HG03558 (cell line): Measurements from ENCODE around the gene LRP1B.
A peak's percentile ranks its signal among the peaks of the same experiment; 100 is the strongest.

Experiments used
- ATAC-seq: cut with Tn5 transposase; IDR thresholded peaks from one replicate; pipeline ENCODE4 v1.9.1; 2021; ENCODE audit warnings: moderate number of reproducible peaks; ENCODE audit not compliant: unreplicated experiment; ENCODE audit errors: extremely low read depth

The LRP1B gene

DNA sequence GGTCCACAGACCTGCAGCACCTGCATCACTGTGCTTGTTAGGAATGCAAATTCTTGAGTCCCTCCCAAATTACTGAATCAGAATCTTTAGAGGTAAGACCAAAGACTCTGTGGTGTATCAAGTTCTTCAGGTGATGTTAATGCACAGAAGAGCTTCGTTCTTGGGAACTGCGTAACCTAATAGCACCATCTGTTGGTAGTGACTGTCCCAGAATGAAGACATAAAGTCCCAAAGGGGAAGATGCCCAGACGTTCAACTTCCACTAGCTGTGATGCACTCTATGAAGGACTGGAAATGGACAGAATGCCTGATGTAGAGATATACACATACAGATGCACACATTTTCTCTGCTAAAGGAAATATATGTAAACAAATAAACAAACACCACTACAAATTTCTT, 576.0 kb downstream of the LRP1B start:
- ATAC-seq: no peak

DNA sequence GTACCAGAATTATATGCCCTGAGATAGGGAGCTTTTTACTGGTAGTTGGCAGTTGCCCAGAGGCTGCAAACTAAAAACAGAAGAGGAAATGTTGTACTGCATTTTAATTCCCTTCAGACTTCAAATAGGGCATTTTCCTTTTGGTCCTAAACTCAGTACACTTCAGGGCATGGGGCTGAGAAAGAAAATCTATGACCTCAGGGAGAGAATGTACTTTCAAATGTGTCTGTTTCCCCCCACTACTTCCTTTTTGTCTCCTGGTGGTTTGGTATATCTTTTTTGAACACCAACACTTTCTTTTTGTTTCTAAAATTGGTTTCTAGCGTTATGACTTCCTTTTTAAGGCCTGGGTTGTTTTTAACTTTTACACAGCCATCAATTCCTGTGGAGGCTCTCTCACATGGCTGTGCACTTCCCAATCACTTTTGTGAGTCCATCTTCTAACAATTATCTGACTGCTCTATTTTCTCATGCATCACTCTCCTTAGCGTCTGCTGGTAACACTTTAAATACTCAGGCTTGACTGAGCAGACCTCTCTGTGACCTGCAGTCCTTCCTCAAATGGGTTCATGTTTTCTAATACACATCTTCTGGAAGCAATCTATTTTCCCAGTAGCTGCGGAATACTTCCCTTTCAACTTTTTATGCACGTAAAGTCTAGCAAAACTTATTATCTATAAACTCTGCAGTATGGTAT, 596.0 kb downstream of the LRP1B start:
- peak; percentile 40 for ATAC-seq

DNA sequence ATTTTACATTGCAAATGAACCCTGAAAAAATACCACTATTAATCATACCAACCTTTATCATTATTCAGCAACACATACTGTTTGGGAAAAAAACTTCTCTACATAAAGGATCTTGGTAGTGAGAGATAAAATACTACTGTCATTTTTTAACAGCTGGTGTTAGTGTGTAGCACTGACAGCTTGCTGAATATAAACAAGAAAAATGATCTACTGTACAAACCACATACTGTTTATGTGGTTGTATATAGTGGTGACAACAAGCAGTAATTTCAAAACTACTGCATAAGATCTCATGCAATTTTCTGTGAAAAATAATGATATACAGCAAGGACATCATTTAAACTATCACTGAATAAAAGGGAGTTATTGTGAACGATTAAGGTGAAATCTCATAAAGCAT, 601.2 kb downstream of the LRP1B start:
- no peak for ATAC-seq

DNA sequence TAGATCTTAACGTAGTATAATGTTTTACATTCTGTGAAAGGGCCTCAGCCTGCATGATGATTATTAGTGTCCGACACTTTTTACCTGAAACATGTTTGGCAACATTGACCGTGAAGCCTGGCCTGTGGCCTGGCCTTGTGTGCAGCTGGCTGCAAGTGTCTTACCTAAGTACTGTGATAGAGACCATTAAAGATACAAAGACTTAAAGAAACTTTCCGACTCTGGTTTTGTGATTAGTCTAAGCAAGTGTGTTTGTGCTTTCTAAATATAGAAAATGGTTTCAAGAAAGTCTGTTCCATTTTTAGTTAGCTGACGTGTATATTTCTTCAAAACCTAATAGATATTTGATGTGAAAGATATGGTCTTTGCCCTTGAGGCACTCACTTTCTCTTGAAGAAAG, 601.8 kb downstream of the LRP1B start:
- peak; percentile 61 for ATAC-seq

DNA sequence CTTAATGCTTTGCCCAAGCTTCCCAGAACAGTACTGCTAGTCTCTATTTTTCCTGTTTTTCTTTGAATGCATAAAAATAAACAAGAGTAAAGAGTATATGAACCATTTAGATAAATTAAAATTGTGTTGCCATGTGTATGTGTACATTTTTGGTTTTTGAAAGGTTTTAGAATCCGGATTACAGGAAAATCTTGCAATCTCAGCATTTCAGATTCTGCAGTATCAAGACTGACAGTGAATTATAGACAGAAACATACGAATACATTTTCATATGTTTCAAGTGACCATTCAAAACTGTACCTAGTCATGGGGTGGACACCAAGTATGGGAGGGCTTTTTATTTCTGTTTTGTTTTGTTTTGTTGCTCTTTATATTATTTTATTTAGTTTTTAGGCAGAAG, 604.1 kb downstream of the LRP1B start:
- no peak for ATAC-seq

DNA sequence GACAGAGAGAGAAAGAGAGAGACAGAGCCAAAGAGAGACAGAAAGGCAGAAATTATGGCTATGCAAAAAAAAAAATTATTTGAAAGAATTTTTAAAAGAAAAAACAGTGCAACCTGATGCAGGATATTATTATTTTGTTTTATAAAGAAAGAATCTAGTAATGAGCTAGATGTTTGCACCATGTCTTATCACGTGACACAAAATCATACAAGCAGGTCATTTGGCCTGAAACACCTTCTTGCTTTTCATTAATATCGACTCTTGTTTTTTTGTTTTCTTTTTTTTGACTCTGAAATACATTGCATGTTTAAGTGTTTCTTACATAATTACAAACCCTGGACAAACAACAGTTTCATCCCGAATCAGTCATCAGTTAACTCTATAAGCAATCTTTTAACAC, 606.0 kb downstream of the LRP1B start:
- no peak for ATAC-seq

DNA sequence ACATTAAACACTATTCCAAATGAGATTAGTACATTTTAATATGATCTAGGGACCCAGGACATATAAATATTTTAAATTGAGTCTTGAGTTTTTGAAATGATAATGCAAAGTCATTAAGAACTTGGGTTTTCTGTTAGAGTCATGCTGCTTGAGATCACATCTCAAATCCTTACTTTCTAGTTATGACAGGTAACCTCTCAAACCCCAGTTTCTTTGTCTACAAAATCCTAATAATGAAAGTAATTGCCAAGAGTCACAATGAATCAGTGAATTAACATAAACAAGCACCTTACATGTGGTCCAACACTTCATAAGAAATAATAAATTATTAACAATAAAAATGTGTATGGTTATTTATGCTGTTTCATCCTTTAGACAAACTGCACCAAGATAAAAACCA, 607.6 kb downstream of the LRP1B start:
- ATAC-seq: no peak

DNA sequence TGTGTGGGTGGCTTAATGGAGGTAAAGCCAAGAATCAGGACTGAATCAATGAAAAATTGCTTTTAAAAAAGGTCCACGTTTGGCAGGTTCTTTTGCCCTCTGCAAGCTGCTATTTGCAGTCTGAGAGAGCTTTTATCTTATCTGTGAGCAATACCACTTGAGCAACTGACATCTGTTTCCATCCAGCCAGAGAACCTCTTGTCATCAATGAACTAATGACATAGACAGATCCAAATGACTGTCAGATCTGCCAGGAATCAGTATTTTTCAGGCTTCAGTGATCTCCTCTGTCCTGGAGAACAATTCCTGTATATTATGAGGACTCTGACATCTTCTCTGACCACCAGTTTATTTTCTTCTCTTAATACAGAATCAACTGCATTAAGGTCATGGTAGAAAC, 608.1 kb downstream of the LRP1B start:
- ATAC-seq: no peak

DNA sequence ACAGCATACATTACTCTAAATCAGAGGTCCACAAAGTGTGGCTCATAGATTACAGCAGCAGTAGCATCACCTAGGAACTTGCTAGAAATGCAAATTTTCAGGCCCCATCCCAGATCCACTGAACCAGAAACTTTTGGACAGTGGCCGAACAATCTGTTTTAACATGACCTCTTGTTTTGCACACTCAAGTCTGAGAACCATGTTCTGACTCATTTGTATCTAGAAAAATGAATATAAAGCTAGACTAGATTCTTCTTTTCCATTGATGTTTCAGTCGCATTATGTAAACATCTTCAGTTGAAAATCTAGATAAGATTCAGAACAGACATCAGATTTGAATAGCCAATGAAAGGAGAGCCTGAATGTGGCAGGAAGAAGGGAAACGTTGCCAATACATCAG, 608.8 kb downstream of the LRP1B start:
- peak; percentile 35 for ATAC-seq

DNA sequence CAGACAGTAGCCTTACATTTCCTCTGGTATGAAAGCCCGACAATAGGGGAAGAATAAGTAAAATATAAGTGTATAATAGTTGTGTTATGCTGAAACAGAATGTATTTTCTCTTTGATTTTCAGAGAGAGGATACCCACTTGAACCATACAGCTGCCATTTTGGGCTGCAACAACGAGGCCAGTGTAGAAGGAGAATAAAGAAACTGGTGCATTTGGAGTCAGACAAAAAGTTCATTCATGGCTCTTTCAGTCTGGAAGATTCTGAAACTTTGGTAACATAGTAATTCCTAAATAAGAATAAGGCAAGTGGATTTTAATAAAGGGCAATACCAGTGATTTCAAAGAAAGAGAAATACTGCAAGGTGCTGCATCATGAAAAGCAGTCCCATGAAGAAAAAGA, 610.9 kb downstream of the LRP1B start:
- ATAC-seq: no peak

DNA sequence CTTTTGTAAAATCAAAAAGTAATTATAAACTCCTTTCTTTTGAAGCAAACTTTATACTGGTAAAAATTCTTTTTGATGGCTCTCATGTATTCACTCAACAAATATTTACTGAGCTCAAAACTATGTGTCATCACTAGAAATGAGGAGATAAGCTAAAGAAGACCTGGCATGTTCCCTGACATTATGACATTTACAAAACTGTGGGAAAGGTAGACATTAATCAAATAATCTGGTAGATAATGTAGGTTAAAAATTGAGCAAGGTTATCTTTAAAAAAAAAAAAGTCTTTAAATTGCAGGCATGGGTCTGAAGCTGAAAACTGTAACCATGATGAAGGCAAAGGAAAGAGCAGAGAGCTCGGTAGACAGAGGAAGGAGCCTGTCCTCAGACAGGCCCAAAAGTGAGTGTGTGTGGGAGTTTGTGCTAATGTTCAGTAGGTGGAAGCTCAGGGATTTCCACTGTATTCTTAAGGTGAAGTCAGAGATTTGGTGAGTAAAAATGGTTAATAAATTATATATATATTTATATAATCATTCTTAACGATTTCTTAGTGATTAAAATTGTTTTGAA, 612.9 kb downstream of the LRP1B start:
- ATAC-seq: no peak

DNA sequence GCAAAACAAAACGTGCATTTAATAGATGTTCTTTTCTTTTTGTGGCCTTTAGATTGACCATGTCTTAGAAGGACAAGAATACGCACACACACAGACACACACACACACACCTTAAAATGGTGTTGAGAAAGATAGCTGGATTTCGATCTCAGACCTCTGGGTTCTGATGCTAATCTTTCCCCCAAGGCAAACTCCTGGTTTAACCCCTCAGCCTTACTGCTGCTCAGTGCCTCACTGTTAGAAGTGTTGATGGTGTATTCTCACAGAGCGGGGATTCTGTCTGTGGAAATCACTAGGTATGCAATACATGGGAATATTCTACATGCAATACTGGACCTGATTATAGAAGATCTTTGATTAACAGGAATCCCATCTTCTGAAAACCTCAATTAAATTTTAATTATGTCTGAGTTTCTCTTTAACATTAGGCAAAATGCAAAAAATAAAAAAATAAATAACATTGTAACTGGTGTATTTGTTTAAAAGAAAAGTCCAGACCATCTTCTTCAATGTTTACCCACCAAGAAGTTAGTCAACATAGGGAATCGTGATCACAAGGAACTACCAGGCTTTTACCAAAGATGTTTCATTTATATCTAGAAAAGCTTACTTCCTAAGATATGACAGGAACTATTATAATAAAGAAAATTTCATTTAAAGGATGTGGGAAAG, 613.5 kb downstream of the LRP1B start:
- ATAC-seq: no peak

DNA sequence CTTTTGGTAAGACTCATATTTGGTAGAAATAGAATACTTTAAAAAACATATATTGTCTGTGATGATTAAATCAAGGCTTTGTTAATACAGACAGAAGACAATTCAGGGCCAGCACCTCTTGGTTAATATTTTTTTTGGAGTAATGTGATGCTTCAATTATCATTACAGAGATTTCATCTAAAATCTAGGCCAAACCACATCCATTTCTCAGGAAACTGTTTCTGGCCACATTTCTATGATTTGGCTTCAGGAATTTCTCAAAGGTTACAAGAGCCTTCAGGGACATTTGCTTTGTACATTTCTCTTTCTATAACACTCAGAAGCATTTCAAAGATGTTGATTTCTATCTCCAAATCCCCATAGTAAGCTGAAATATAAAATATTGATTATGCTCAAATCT, 614.9 kb downstream of the LRP1B start:
- ATAC-seq: no peak

DNA sequence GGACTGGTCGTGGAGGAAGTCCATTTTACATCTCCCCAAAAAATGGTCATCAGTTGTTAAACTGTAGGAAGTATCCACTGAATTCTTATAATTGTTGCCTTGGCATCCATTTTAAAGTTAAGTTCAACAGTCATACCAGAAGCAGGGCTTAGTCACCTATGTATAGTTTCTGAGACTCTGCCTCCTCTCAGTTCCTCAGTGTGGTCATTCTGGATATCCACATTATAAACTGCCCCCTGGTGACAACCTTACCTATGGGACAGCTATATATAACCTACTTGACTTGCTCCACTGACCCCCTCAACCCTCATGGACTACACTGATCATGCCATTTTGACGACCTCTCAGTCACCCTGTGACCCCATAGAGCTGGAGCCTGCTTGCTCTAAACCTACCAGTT, 617.0 kb downstream of the LRP1B start:
- ATAC-seq: peak; percentile 99

DNA sequence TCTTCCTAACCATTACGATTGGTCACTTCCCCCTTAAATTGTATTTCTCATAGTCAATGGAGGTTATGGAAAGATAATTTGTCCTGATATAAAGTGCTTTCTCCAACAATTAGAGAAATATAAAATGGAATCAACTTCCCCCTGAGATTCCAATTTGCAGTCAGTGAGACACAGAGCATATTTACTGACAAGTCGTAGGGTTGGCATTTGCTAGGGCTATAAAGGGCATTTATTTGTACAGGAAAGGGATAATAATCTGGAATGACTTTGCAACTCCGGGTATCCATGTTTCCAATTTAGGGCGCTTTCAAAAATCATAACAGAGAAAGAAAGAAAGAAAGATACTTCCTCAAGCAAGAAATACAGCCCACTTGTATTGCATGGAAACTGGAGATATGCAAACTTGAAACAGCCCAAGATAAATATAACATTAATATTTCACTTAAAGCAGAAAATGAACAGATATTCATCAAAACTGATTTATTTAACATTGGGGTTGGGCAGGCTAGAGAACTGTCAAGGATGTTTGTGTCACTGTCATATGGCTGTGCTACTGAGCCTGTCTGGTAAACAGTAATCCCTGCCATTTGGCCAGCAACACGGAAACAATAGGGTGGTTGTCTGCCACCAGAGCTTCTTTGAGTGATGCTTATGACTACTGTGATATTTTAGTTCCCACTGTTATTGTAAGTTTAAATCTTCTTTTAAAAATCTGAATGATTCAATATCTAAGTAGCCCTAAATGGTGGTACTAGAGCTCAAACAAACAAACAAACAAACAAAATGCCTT, 621.8 kb downstream of the LRP1B start:
- ATAC-seq: no peak

DNA sequence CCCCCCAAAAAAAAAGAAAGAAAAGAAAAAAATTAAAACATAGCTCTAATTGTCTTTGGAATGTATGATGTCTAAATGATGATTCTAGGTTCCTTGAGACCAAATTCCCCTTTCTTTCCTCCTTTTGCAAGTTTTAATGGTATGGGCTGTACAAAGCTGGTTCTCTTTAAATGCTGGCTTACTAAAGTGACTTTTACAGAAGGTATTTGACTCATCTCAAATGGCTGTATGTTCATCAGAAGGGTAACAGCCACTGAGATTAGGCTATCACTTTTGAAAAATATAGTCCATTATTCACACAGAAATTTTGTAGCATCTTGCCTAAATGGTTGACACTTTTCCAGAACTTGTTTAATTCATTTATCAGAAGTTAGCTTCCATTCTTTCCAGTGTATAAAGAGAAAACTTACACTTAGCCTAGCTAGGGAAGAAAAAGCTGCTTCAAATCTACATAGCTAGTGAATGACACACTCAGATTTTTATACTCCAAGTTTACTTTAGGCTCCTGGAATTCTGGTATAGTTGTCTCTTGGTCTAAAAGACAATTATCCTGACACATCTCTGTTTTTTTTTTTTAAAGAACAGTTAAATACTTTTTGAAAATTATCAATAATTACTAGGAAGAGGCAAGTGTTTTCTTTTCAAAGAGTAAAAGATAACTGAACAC, 622.6 kb downstream of the LRP1B start:
- ATAC-seq: no peak

DNA sequence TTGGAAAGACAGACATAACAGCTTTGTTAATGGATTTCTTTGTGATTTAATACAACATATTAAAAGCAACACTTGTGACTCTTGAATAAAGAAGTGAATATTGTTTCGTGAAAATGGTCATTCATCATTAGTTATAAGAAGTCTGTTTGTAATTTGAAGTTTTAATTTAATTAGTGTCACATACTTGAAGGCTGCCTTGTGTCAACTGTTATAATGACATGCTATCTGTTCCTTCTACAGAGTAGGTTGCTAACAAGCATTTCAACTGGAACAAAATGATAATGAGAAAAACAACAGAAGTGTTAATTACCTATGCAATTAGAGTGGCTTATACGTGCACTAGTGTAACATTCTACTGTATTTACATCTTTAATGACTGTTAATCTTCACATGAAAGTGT, 624.7 kb downstream of the LRP1B start:
- no peak for ATAC-seq

DNA sequence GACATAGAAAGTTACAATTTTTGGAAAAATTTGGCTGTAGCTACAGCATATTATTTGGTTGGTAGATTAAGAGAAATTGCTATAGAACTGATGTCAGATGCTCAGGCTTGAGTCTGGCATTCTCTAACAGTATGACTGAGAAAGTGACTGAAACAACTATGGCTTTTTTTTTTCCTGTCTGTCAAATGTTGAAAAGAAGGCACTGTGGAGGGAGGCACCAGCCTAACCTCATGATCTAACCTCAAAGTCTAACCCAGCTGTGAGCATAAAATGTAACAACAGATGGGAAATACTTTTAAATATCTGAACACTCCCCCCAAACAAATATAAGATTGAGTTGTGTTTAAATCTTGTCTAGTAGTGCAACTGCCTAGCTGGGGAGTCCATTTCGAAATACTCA, 629.1 kb downstream of the LRP1B start:
- ATAC-seq: no peak

DNA sequence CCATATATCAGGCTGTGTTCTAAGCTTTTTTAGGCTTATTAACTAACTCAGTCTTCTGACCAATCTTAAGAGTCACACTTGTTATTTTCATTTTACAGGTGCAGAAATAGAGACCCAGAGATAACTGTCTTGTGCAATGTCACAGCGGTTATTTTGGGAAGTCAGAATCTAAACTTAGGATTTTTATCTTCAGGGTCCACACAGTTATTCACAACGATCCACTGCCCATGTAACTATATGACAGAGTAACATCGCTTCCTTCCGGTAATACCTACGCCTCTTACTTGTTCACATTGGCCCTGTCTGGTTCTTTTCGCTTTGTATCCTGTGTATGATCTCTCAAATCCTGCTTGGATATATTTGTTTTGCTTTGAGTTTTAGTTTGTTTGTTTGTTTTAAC, 631.7 kb downstream of the LRP1B start:
- no peak for ATAC-seq

DNA sequence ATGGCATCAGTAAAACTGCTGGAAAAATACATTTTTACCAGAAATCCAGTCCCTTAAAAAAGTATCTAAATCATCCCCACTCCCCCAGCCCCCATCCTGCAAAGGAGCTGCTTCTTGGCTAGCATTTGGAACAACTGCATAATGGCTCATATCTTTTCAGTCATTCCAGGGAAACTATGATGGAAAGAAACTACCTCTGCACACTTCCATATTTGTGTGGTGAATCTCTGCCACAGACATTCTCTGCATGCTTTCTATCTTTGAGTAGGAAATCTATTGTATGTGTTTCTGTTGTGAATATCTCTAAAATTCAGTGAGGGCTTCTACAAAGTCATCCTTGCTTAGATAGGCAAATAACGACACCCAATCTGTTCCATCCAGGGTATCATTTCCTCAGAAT, 632.3 kb downstream of the LRP1B start:
- ATAC-seq: no peak

DNA sequence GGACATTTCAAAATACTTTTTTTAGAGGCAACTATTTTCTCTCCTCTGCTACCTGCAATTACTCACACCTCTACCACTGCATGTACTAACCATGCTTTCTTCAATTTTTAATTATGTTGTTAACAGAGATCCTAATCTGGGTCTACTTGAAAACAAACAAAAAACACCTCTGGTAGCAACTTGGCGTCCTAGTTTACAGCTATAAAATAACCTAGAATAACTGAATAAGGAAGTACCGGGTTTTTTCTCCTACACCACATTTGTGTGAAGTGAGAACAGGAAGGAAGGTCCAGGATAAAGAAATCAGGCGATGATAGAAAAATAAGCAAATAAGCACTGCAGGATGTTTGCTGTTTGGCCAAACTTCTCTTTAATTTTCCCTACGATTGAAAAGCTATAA, 633.5 kb downstream of the LRP1B start:
- no peak for ATAC-seq
